Omental fat pad (tissue), 4 donors: ENCODE measurements around the gene PLIN4. TPM values are rescaled to one million over a fixed set of nuclear protein-coding genes. Genes with fewer than 3 reads are reported as not detected.

Source experiments
- ATAC-seq: fragments of 150-250 bp; one replicate; pipeline ENCODE4 v1.9.1; 2016; ENCODE audit warnings: mild to moderate bottlenecking, moderate library complexity; ENCODE audit not compliant: low FRiP score
- DNase-seq: peaks from one replicate; pipeline ENCODE4 v3.0.0-alpha.2; 2019; ENCODE audit warnings: low spot score
- total RNA-seq, 4 donors: library from RNA; depleted of rRNA; stranded (reverse); fragments of >200 nt; gene quantifications; one replicate each; pipeline ENCODE4 v1.1.0, GENCODE V29; 2016
- TF ChIP-seq, protein P1 (sequence below), 3 donors: fragments of 450-650 bp; IDR thresholded peaks; one replicate each; pipeline ENCODE4 v1.5.1; 2016 to 2017; ENCODE audit warnings: antibody characterized with exemption in 3 of 3, mild to moderate bottlenecking in 3 of 3, moderate library complexity in 2 of 3

PLIN4 gene
- total RNA-seq, 4 donors from 2014 or later = 183 to 2,054 (median 453) TPM

- TF ChIP-seq, protein P1, sequence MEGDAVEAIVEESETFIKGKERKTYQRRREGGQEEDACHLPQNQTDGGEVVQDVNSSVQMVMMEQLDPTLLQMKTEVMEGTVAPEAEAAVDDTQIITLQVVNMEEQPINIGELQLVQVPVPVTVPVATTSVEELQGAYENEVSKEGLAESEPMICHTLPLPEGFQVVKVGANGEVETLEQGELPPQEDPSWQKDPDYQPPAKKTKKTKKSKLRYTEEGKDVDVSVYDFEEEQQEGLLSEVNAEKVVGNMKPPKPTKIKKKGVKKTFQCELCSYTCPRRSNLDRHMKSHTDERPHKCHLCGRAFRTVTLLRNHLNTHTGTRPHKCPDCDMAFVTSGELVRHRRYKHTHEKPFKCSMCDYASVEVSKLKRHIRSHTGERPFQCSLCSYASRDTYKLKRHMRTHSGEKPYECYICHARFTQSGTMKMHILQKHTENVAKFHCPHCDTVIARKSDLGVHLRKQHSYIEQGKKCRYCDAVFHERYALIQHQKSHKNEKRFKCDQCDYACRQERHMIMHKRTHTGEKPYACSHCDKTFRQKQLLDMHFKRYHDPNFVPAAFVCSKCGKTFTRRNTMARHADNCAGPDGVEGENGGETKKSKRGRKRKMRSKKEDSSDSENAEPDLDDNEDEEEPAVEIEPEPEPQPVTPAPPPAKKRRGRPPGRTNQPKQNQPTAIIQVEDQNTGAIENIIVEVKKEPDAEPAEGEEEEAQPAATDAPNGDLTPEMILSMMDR (IDR thresholded peaks at IDR 0.05) = no peak
- ATAC-seq (no peak), DNase-seq (no peak)
These were observed 17.3 kb downstream of the PLIN4 start for GRCh38 chr19:4500841-4501591.

DNA sequence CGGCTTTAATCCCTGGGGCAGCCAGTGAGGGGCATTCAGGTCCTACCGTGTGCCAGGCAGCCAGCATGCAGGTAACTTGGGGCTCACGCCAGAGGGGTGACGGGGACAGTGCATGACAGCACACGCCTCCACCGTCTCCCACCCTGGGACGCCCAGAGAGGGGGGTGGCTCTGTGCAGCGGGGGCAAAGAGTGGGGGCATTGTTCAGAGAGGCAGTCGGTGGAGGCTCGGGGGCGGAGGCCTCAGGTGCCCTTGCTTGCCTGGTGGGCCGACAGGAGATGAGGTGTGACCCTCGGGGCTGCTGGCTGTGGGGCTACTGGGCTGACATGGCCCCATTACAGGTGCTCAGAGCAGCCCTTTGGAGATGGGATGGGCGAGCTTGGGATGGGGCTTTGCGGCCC lies 18.4 kb downstream of the PLIN4 start:
- TF ChIP-seq, protein P1 (IDR thresholded peaks at IDR 0.05) = no peak
- ATAC-seq (no peak), DNase-seq (no peak)

- TF ChIP-seq, protein P1 (IDR thresholded peaks at IDR 0.05) = no peak
- ATAC-seq = no peak
These were observed 19.0 kb downstream of the PLIN4 start for GRCh38 chr19:4499318-4499717.

DNA sequence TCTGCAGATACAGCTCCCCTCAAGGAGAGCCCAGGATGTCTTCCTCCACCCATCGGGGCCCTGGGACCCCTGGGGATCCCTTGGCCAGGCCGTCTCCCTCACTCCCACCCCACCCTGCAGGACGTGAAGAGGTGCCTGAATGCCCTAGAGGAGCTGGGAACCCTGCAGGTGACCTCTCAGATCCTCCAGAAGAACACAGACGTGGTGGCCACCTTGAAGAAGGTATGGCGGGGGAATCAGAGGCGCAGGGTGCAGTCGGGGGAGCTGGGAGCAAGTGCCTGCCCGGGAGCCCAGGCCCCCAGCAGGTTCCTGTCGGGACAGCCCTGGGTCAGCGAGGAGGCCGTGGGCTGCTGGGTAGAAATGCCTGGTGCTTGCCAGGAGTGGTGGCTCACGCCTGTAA lies 19.6 kb downstream of the PLIN4 start:
- TF ChIP-seq, protein P1 (IDR thresholded peaks at IDR 0.05) = no peak
- no peak for ATAC-seq

More at GRCh38 chr19:4499318-4499717, 19.0 kb downstream of the PLIN4 start:
- DNase-seq = no peak

GRCh38 chr19:4497770-4498389 lies 20.4 kb downstream of the PLIN4 start:
- no peak for ATAC-seq
- TF ChIP-seq, protein P1 (IDR thresholded peaks at IDR 0.05) = no peak
- DNase-seq = no peak

More for the DNA sequence above, 19.6 kb downstream of the PLIN4 start:
- no peak for DNase-seq

DNA sequence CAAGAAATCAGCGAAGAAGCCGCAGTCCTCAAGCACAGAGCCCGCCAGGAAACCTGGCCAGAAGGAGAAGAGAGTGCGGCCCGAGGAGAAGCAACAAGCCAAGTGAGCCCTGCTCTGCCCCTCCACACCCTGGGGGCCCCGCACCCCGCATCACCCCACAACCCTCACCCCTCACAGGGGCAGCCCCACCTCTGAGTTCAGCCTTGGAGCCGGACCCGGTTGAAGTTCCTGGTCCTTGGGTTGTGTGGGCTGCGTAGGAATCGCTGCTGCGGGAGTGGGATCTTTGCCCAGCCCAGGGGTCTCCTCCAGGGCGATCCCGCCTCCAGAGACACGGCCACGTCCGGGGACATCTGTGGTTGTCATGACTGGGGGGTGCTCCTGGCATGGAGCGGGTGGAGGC lies 22.0 kb downstream of the PLIN4 start:
- ATAC-seq (no peak), DNase-seq (no peak)
- TF ChIP-seq, protein P1 (IDR thresholded peaks at IDR 0.05) = no peak

GRCh38 chr19:4495471-4495870 lies 22.8 kb downstream of the PLIN4 start:
- TF ChIP-seq, protein P1 (IDR thresholded peaks at IDR 0.05) = no peak
- no peak for DNase-seq
- no peak for ATAC-seq
